DND-41 (cell line): ENCODE data around the gene COLEC12.

Experiments used
- ATAC-seq: fragments of 200-7000 bp; cut with Tn5 transposase; 3 replicates; pipeline ENCODE4 v1.9.1; 2021; ENCODE audit warnings: low read depth; ENCODE audit not compliant: insufficient read depth
- DNase-seq: peaks from one replicate; pipeline ENCODE4 v3.0.0-alpha.2; 2020
- H2AFZ ChIP-seq: 2 replicates; pipeline ENCODE4 v1.6.0; 2012; ENCODE audit warnings: low read depth, low read length
- H3K27ac ChIP-seq: 2 replicates; pipeline ENCODE4 v1.5.1; 2012; ENCODE audit warnings: low read length, inconsistent platforms
- H3K27me3 ChIP-seq: fragments of 200-600 bp; sonication (generic); 2 replicates; pipeline ENCODE4 v1.6.0; 2012; ENCODE audit warnings: low read length, mild to moderate bottlenecking, inconsistent platforms; ENCODE audit not compliant: insufficient read depth, poor library complexity
- H3K36me3 ChIP-seq: 2 replicates; pipeline ENCODE4 v1.5.1; 2012; ENCODE audit warnings: low read length, inconsistent platforms; ENCODE audit not compliant: insufficient read depth
- H3K4me1 ChIP-seq: 2 replicates; pipeline ENCODE4 v1.5.1; 2012; ENCODE audit warnings: mild to moderate bottlenecking, low read length; ENCODE audit not compliant: insufficient read depth
- H3K4me2 ChIP-seq: 2 replicates; pipeline ENCODE4 v1.6.0; 2012; ENCODE audit warnings: mild to moderate bottlenecking, moderate library complexity, low read length, inconsistent platforms; ENCODE audit not compliant: insufficient read depth
- H3K4me3 ChIP-seq, 2 experiments: fragments of 200-600 bp in 1 of 2; shearing (Covaris generic) in 1 of 2; 2 replicates each; pipeline ENCODE4 v1.5.1; 2012 to 2016; ENCODE audit warnings: inconsistent platforms in 2 of 2, low read length in 2 of 2, mild to moderate bottlenecking in 2 of 2, low read depth in 1 of 2, moderate library complexity in 1 of 2
- H3K79me2 ChIP-seq: 2 replicates; pipeline ENCODE4 v1.6.0; 2012; ENCODE audit warnings: low read length, inconsistent platforms; ENCODE audit not compliant: insufficient read depth
- H3K9ac ChIP-seq: 2 replicates; pipeline ENCODE4 v1.6.0; 2012; ENCODE audit warnings: low read depth, mild to moderate bottlenecking, inconsistent platforms, low read length, moderate library complexity
- H3K9me3 ChIP-seq: 2 replicates; pipeline ENCODE4 v1.5.1; 2012; ENCODE audit warnings: low read length, moderate library complexity, mild to moderate bottlenecking, inconsistent platforms; ENCODE audit not compliant: insufficient read depth, severe bottlenecking
- H4K20me1 ChIP-seq: 2 replicates; pipeline ENCODE4 v1.6.0; 2012; ENCODE audit warnings: low read length; ENCODE audit not compliant: insufficient read depth
- EZH2 ChIP-seq: IDR thresholded peaks from 3 replicates; pipeline ENCODE4 v1.6.1; 2012; ENCODE audit warnings: borderline replicate concordance, low read depth, mild to moderate bottlenecking, moderate library complexity, low read length, inconsistent platforms; ENCODE audit not compliant: severe bottlenecking
- TF ChIP-seq, protein P1 (sequence below): IDR thresholded peaks from 2 replicates; pipeline ENCODE4 v1.5.1; 2012; ENCODE audit warnings: borderline replicate concordance, low read length, moderate library complexity, mild to moderate bottlenecking; ENCODE audit not compliant: poor library complexity, severe bottlenecking; ENCODE audit errors: extremely low read depth

Gene COLEC12

GRCh38 chr18:505483-506122, 5.1 kb upstream of the COLEC12 start:
- Histone ChIP-seq H3K36me3 (no peaks in the 10 kb centered on the region), H3K27ac (no peak overlapping the region), H4K20me1 (no peaks in the 10 kb centered on the region), H3K4me1 (no peaks in the 10 kb centered on the region), H3K27me3 (peaks cover 6% of the 10 kb centered on the region), H3K79me2 (no peaks in the 10 kb centered on the region), H2AFZ (no peak overlapping the region), H3K4me3 (no peak overlapping the region), H3K9me3 (no peaks in the 10 kb centered on the region), H3K9ac (no peak overlapping the region), H3K4me2 (no peak overlapping the region)
- DNase-seq (no peak), ATAC-seq (no peak)
- TF ChIP-seq EZH2: no peak
- TF ChIP-seq, protein P1, sequence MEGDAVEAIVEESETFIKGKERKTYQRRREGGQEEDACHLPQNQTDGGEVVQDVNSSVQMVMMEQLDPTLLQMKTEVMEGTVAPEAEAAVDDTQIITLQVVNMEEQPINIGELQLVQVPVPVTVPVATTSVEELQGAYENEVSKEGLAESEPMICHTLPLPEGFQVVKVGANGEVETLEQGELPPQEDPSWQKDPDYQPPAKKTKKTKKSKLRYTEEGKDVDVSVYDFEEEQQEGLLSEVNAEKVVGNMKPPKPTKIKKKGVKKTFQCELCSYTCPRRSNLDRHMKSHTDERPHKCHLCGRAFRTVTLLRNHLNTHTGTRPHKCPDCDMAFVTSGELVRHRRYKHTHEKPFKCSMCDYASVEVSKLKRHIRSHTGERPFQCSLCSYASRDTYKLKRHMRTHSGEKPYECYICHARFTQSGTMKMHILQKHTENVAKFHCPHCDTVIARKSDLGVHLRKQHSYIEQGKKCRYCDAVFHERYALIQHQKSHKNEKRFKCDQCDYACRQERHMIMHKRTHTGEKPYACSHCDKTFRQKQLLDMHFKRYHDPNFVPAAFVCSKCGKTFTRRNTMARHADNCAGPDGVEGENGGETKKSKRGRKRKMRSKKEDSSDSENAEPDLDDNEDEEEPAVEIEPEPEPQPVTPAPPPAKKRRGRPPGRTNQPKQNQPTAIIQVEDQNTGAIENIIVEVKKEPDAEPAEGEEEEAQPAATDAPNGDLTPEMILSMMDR: no peak

DNA sequence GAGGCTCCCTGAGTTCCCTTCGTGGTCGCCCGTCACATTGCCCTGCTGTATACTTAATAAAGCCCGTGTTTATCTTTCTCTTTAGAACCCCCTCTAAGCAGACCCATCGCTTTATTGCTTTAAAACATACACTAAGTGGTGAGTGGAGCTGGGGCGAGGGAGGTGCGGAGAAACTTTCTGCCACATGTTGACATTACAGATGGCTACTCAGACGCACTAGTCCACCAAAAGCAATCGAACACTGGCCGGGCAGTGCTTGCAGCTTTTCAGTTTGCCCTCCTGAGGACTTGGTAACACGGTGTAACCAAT, 859 bp upstream of the COLEC12 start:
- Histone ChIP-seq H3K9ac (no peak overlapping the region), H2AFZ (no peak overlapping the region), H3K4me1 (no peaks in the 10 kb centered on the region), H3K4me2 (no peak overlapping the region), H3K79me2 (no peaks in the 10 kb centered on the region), H3K9me3 (no peaks in the 10 kb centered on the region), H3K27ac (no peak overlapping the region), H3K4me3 (no peak overlapping the region), H3K27me3 (no peaks in the 10 kb centered on the region), H3K36me3 (no peaks in the 10 kb centered on the region), H4K20me1 (no peaks in the 10 kb centered on the region)
- ATAC-seq: no peak
- no peak for TF ChIP-seq EZH2
- TF ChIP-seq, protein P1: no peak
- no peak for DNase-seq

DNA sequence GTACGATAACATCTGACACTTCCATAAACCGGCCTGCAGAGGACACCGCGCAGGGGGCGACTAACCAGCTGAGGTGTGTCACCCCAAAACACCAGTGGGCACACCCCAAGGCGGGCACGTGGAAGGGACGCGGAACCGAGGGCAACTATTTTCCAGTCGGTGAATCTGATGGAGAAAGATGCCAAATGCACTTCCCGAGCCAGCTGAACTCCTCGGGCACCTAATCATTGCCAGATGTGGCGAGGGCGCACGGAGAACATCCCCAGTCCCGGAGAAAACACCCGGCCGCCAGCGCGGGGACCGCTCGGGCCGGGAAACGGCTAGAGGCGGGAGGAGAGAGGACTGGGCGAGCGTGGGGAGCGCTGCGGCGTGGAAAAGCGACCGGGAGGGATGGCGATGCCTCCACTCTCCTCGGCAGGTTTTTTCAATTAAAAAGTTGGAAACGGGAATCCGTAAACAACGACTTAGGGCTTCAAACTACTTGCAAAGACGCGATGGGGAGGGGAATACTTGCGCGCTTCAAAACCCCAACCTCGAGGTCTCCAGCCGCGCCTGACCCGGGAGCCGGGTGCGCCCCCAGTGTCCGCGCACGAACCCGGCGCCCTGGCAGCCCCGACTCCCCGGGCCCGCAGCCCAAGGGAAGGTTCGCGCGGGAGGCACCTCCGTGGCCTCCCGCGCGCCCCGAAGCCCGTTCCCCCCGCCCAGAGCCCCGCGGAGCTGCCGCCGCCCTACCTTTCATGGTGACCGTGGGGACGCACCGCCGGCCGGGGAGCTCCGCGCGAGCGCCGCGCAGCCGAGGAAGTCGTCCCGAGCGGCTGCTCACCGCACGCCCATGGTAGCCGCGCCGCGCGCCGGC, 497 bp downstream of the COLEC12 start:
- DNase-seq: no peak
- TF ChIP-seq, protein P1: no peak
- no peak for TF ChIP-seq EZH2
- peaks cover 5% of the 10 kb centered on the region for H3K27me3 ChIP-seq

More for the DNA sequence above, 497 bp downstream of the COLEC12 start:
- no peak for ATAC-seq
- Histone ChIP-seq H3K4me1 (no peaks in the 10 kb centered on the region), H2AFZ (no peak overlapping the region), H3K4me3 (no peak overlapping the region), H4K20me1 (no peaks in the 10 kb centered on the region), H3K9me3 (no peaks in the 10 kb centered on the region), H3K4me2 (no peak overlapping the region), H3K9ac (no peak overlapping the region), H3K36me3 (no peaks in the 10 kb centered on the region), H3K79me2 (no peaks in the 10 kb centered on the region), H3K27ac (no peak overlapping the region)
